Chondrocyte (in vitro differentiated cells): Measurements from ENCODE around the gene LRRC3. TPM values are rescaled to one million over a fixed set of nuclear protein-coding genes. Genes with fewer than 3 reads are reported as not detected.
A peak's percentile ranks its signal among the peaks of the same experiment; 100 is the strongest.

ENCODE experiments used
- DNase-seq: peaks from one replicate; pipeline ENCODE4 v3.0.0; 2021; ENCODE audit warnings: mixed read lengths, low spot score
- H3K27ac Mint-ChIP-seq: one replicate; pipeline ENCODE4 v1.8.0; 2021; ENCODE audit warnings: mild to moderate bottlenecking, moderate library complexity, mixed read lengths; ENCODE audit not compliant: unreplicated experiment
- H3K27me3 Mint-ChIP-seq: 2 replicates; pipeline ENCODE4 v1.8.0; 2021; ENCODE audit warnings: low read depth, mixed read lengths
- H3K36me3 Mint-ChIP-seq: 2 replicates; pipeline ENCODE4 v1.8.0; 2021; ENCODE audit warnings: low read depth, mixed read lengths
- H3K4me1 Mint-ChIP-seq: 2 replicates; pipeline ENCODE4 v1.8.0; 2021; ENCODE audit warnings: low read depth, mild to moderate bottlenecking, mixed read lengths
- H3K4me3 Mint-ChIP-seq: one replicate; pipeline ENCODE4 v1.8.0; 2021; ENCODE audit warnings: mild to moderate bottlenecking, moderate library complexity, mixed read lengths; ENCODE audit not compliant: unreplicated experiment
- H3K9me3 Mint-ChIP-seq: 2 replicates; pipeline ENCODE4 v1.8.0; 2021; ENCODE audit warnings: low read depth, mixed read lengths
- total RNA-seq: library from RNA; stranded (reverse); gene quantifications from 3 replicates; pipeline ENCODE4 v1.2.1, GENCODE V29; 2021
- TF ChIP-seq, protein P1 (sequence below): fragments of 200-600 bp; sonication (generic); IDR thresholded peaks from 2 replicates; pipeline ENCODE4 v1.5.0; 2021; ENCODE audit warnings: antibody characterized with exemption, mild to moderate bottlenecking, moderate library complexity

The LRRC3 gene
- total RNA-seq, 1 donor from 2014 or later = 8.0 TPM

- no peak overlapping the region for H3K4me3 Mint-ChIP-seq
- H3K27ac Mint-ChIP-seq = no peak overlapping the region
- no peaks in the 10 kb centered on the region for H3K4me1 Mint-ChIP-seq
- TF ChIP-seq, protein P1, sequence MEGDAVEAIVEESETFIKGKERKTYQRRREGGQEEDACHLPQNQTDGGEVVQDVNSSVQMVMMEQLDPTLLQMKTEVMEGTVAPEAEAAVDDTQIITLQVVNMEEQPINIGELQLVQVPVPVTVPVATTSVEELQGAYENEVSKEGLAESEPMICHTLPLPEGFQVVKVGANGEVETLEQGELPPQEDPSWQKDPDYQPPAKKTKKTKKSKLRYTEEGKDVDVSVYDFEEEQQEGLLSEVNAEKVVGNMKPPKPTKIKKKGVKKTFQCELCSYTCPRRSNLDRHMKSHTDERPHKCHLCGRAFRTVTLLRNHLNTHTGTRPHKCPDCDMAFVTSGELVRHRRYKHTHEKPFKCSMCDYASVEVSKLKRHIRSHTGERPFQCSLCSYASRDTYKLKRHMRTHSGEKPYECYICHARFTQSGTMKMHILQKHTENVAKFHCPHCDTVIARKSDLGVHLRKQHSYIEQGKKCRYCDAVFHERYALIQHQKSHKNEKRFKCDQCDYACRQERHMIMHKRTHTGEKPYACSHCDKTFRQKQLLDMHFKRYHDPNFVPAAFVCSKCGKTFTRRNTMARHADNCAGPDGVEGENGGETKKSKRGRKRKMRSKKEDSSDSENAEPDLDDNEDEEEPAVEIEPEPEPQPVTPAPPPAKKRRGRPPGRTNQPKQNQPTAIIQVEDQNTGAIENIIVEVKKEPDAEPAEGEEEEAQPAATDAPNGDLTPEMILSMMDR = no peak
- DNase-seq = peak; percentile 68
- peaks cover 6% of the 10 kb centered on the region for H3K27me3 Mint-ChIP-seq
- peaks cover 2% of the 10 kb centered on the region for H3K36me3 Mint-ChIP-seq
- H3K9me3 Mint-ChIP-seq = peaks cover 6% of the 10 kb centered on the region
Observed at GRCh38 chr21:44436111-44436611, 19.1 kb upstream of the LRRC3 start.

GRCh38 chr21:44436958-44437357, 18.4 kb upstream of the LRRC3 start:
- TF ChIP-seq, protein P1 = no peak
- H3K4me3 Mint-ChIP-seq = no peak overlapping the region
- no peak overlapping the region for H3K27ac Mint-ChIP-seq
- H3K4me1 Mint-ChIP-seq = no peaks in the 10 kb centered on the region
- DNase-seq = peak; percentile 69
- no peaks in the 10 kb centered on the region for H3K36me3 Mint-ChIP-seq
- peaks cover 6% of the 10 kb centered on the region for H3K27me3 Mint-ChIP-seq
- H3K9me3 Mint-ChIP-seq = no peaks in the 10 kb centered on the region

GRCh38 chr21:44437371-44437695, 18.0 kb upstream of the LRRC3 start:
- H3K4me1 Mint-ChIP-seq = no peaks in the 10 kb centered on the region
- TF ChIP-seq, protein P1 = no peak
- H3K4me3 Mint-ChIP-seq = no peak overlapping the region
- H3K27ac Mint-ChIP-seq = no peak overlapping the region
- H3K27me3 Mint-ChIP-seq = peaks cover 4% of the 10 kb centered on the region
- DNase-seq = no peak
- H3K36me3 Mint-ChIP-seq = no peaks in the 10 kb centered on the region
- no peaks in the 10 kb centered on the region for H3K9me3 Mint-ChIP-seq

GRCh38 chr21:44437696-44438431, 17.4 kb upstream of the LRRC3 start:
- Mint-ChIP-seq H3K27ac (no peak overlapping the region), H3K4me3 (no peak overlapping the region), H3K36me3 (no peaks in the 10 kb centered on the region), H3K9me3 (no peaks in the 10 kb centered on the region), H3K4me1 (no peaks in the 10 kb centered on the region), H3K27me3 (no peaks in the 10 kb centered on the region)
- peak; percentile 85 for DNase-seq
- TF ChIP-seq, protein P1 = no peak

GRCh38 chr21:44438531-44439210, 16.6 kb upstream of the LRRC3 start:
- H3K4me3 Mint-ChIP-seq = no peak overlapping the region
- DNase-seq = peak; percentile 83
- TF ChIP-seq, protein P1 = no peak
- H3K36me3 Mint-ChIP-seq = no peaks in the 10 kb centered on the region
- no peaks in the 10 kb centered on the region for H3K9me3 Mint-ChIP-seq
- H3K4me1 Mint-ChIP-seq = no peaks in the 10 kb centered on the region
- no peak overlapping the region for H3K27ac Mint-ChIP-seq
- no peaks in the 10 kb centered on the region for H3K27me3 Mint-ChIP-seq
